ENCODE measurements around the gene GMPPA.

DNA sequence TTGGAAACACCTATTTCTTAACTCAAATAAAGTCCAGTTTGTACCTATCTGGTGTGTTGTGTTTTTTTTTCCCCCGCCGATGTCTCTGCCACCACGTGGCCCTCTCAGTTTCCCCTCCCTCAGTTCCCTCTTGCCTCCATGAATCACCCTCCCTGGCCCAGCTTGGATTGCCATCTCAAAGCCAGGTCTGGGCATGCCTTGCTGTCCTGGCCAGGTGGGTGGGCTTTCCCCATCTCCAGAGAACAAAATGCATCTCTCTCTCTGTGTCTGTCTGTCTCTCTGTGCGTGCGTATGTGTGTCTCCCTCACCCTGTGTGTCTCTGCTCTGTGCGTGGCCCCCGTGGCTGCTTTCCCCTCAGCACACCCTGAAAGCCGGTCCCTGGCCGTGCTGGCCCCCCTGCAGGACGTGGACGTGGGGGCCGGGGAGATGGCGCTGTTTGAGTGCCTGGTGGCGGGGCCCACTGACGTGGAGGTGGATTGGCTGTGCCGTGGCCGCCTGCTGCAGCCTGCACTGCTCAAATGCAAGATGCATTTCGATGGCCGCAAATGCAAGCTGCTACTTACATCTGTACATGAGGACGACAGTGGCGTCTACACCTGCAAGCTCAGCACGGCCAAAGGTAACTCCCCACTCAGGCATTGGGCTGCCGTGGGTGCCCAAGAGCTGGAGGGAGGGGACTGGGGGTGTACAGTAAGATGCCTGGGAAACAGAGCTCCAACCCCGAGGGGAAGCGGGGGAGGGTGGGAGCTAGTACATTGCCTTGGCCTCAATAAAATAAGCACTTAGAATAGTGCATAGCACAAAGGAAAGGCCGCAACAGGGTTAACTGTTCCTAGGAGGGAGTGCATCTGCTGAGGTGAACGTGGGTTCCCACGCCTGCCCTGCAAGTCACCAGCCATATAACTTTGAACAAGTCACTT is 31.6 kb upstream of the GMPPA start:
- TF ChIP-seq CTCF (IDR thresholded peaks at IDR 0.05): no peak
- TF ChIP-seq POLR2A (IDR thresholded peaks at IDR 0.05): no peak

Data from right lobe of liver (tissue), 4 donors.